ENCODE measurements around the gene C2CD4C. TPM values are rescaled to one million over a fixed set of nuclear protein-coding genes. Genes with fewer than 3 reads are reported as not detected.

C2CD4C gene
- total and polyA plus RNA-seq, 2 donors (not counting 3 experiments of a cell fraction or from before 2014, with no cell fraction given): 0.25 to 0.38 TPM

- DNase-seq (ENCODE audit: low read depth, low spot score) (no peak), FAIRE-seq (no peak)
- H3K4me2 ChIP-seq (ENCODE audit: insufficient read depth, low read length): no peak overlapping the region
- POLR2A ChIA-PET: no interaction called here
- H3K9me1 ChIP-seq (replicated peaks; ENCODE audit: control insufficient read depth, extremely low read depth, insufficient read depth, low read length): no peaks in the 10 kb centered on the region
- TF ChIP-seq POLR2AphosphoS5 (IDR thresholded peaks at IDR 0.05; ENCODE audit: insufficient read depth, low read depth, low read length) (no peak), POLR2A (IDR thresholded peaks at IDR 0.05; ENCODE audit: low read depth, low read length) (no peak), CTCF (IDR thresholded peaks at IDR 0.05; ENCODE audit: extremely low read depth in 1 of 2, insufficient read depth in 1 of 2, low read depth in 1 of 2, low read length in 2 of 2) (no peak), FOS (IDR thresholded peaks at IDR 0.05; ENCODE audit: borderline replicate concordance, insufficient read depth, low read length) (no peak), EZH2 (IDR thresholded peaks at IDR 0.05; ENCODE audit: borderline replicate concordance, low read depth, low read length, severe bottlenecking) (no peak), MYC (IDR thresholded peaks at IDR 0.05; ENCODE audit: low read depth, low read length) (no peak), MAX (IDR thresholded peaks at IDR 0.05; ENCODE audit: insufficient read depth, insufficient read length) (no peak), GATA2 (IDR thresholded peaks at IDR 0.05; ENCODE audit: insufficient read depth, insufficient read length, low read depth, low read length) (no peak), JUN (IDR thresholded peaks at IDR 0.05; ENCODE audit: borderline replicate concordance, insufficient read depth, insufficient read length, low read depth) (no peak)
- dilution Hi-C loops (cut with MboI; ENCODE audit: extremely low pct_ligation_motif_present, low sequenced_read_pairs) (no loop called here), intact Hi-C loops (cut with micrococcal nuclease) (no loop called here)
- H3K36me3 ChIP-seq (ENCODE audit: control insufficient read depth in 2 of 2, extremely low read depth in 1 of 2, insufficient read depth in 2 of 2, low read length in 2 of 2): no peaks in the 10 kb centered on the region
- no peak overlapping the region for H3K4me3 ChIP-seq (replicated peaks in 1 of 3; ENCODE audit: insufficient read depth in 1 of 3, low read depth in 1 of 3, low read length in 3 of 3)
- no TSS peak for BruUV-seq (replicated peaks)
- H3K9ac ChIP-seq (replicated peaks; ENCODE audit: extremely low read depth, insufficient read depth, low read length): no peak overlapping the region
- no peak overlapping the region for H2AFZ ChIP-seq (ENCODE audit: low read depth, low read length)
- CTCF ChIA-PET: no interaction called here
- H3K79me2 ChIP-seq (ENCODE audit: control insufficient read depth, insufficient read depth, low read length): no peaks in the 10 kb centered on the region
- H4K20me1 ChIP-seq (replicated peaks; ENCODE audit: control insufficient read depth, extremely low read depth, insufficient read depth, low read length): no peaks in the 10 kb centered on the region
- H3K27me3 ChIP-seq (ENCODE audit: control insufficient read depth in 2 of 2, insufficient read depth in 2 of 2, low read length in 2 of 2): no peaks in the 10 kb centered on the region
- H3K27ac ChIP-seq (ENCODE audit: insufficient read depth, low read depth, low read length): no peak overlapping the region
- H3K9me3 ChIP-seq (replicated peaks; ENCODE audit: control insufficient read depth, insufficient read depth, low read length): peaks cover 2% of the 10 kb centered on the region
- H3K4me1 ChIP-seq (ENCODE audit: control insufficient read depth, extremely low read depth, insufficient read depth, low read length): no peaks in the 10 kb centered on the region
These were observed 16.5 kb downstream of the C2CD4C start for GRCh38 chr19:392375-392970.

Data from endothelial cell of umbilical vein (primary cell).